Omental fat pad (tissue), 4 donors: ENCODE data around the gene SP2. TPM values are rescaled to one million over a fixed set of nuclear protein-coding genes. Genes with fewer than 3 reads are reported as not detected.
A peak's percentile ranks its signal among the peaks of the same experiment; 100 is the strongest.

Experiments used
- ATAC-seq: fragments of 150-250 bp; one replicate; pipeline ENCODE4 v1.9.1; 2016; ENCODE audit warnings: mild to moderate bottlenecking, moderate library complexity; ENCODE audit not compliant: low FRiP score
- DNase-seq: peaks from one replicate; pipeline ENCODE4 v3.0.0-alpha.2; 2019; ENCODE audit warnings: low spot score
- total RNA-seq, 4 donors: library from RNA; depleted of rRNA; stranded (reverse); fragments of >200 nt; gene quantifications; one replicate each; pipeline ENCODE4 v1.1.0, GENCODE V29; 2016
- TF ChIP-seq, protein P1 (sequence below), 3 donors: fragments of 450-650 bp; IDR thresholded peaks; one replicate each; pipeline ENCODE4 v1.5.1; 2016 to 2017; ENCODE audit warnings: antibody characterized with exemption in 3 of 3, mild to moderate bottlenecking in 3 of 3, moderate library complexity in 2 of 3

The SP2 gene
- total RNA-seq, 4 donors from 2014 or later = 2.9 to 8.5 (median 6.9) TPM

DNA sequence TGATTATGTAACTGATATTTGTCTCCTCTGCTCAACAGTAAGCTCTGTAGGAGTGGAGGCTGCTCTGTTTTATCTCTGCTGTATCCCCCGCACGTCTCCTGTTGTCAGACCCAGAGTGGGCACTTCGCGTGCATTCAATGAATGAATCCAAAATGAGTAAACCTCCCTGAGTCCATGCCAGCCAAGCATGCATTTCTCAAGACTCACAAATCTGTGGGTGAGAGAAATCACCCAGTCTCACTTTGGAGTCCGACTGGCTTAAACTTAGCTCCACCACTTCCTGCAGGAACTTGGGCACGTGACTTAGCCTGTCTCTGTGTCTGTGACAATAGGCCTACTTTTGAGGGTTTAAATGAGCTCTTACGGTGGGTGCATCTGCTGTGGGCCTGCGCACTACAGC, 49.0 kb downstream of the SP2 start:
- peak; percentile 64 for ATAC-seq
- peak; percentile 45 for DNase-seq
- TF ChIP-seq, protein P1, sequence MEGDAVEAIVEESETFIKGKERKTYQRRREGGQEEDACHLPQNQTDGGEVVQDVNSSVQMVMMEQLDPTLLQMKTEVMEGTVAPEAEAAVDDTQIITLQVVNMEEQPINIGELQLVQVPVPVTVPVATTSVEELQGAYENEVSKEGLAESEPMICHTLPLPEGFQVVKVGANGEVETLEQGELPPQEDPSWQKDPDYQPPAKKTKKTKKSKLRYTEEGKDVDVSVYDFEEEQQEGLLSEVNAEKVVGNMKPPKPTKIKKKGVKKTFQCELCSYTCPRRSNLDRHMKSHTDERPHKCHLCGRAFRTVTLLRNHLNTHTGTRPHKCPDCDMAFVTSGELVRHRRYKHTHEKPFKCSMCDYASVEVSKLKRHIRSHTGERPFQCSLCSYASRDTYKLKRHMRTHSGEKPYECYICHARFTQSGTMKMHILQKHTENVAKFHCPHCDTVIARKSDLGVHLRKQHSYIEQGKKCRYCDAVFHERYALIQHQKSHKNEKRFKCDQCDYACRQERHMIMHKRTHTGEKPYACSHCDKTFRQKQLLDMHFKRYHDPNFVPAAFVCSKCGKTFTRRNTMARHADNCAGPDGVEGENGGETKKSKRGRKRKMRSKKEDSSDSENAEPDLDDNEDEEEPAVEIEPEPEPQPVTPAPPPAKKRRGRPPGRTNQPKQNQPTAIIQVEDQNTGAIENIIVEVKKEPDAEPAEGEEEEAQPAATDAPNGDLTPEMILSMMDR (IDR thresholded peaks at IDR 0.05) = no peak

DNA sequence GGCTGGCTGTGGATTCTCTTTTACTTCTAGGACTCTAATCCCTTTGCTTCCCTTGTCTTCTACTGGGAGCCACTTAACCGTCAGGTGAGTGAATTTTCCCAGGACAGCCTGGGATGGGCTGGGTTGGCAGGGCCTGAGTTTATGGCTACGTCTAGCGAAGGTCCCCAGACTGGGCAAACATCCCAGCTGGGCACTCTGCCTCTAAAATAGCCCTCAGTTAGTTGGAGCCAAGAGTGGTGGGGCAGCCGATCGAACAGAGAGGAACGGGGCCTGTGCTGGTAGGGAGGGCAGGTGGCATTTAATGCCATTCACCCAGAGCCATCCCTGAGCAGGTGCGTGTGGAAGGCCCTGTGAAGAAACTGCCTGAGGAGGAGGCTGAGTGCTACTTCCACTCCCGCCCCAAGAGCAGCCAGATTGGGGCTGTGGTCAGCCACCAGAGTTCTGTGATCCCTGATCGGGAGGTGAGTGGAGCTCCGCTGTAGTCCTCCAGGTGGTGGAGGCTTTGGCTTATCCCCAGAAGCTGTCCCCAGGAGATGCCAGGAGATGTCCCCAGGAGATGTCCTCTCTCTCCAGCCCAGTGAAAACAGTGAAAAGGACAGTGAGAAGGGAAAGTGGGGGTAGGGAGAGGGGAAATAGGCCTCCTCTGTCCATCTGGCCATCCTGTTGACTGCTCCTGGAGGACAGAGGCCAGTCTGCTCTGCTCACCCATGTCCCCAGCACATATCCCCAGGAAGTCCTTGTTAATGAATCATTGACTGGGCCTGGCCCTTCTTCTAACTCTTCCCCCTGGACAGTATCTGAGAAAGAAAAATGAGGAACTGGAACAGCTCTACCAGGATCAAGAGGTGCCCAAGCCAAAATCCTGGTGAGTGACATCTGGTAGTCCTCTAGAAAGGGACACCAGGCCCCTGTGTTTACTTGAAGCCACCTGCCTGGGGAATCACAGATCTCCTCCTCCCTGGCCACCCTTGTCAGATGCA, 49.8 kb downstream of the SP2 start:
- TF ChIP-seq, protein P1 (IDR thresholded peaks at IDR 0.05) = no peak
- ATAC-seq (no peak), DNase-seq (no peak)

DNA sequence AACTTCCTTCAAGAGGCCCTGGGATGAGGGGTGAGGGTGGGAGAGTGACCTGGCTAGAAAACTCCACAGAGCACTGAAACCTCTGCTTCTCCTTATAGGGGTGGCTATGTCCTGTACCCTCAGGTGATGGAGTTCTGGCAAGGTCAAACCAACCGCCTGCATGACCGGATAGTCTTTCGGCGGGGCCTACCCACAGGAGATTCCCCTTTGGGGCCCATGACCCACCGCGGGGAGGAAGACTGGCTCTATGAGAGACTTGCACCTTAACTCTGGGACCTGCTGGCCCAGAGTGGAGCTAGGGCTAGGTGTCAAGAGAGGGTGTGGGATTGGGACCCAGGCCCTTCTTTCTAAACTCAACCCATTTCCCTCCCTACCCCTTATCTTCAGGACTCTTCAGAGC, 50.5 kb downstream of the SP2 start:
- TF ChIP-seq, protein P1 (IDR thresholded peaks at IDR 0.05) = no peak
- ATAC-seq (no peak), DNase-seq (no peak)

- DNase-seq (peak; percentile 83), ATAC-seq (peak; percentile 64)
- TF ChIP-seq, protein P1 (IDR thresholded peaks at IDR 0.05) = peak in 1 of 3 donors; percentile 5
Observed at GRCh38 chr17:47946929-47947397, 50.9 kb downstream of the SP2 start.

GRCh38 chr17:47948706-47949196, 52.7 kb downstream of the SP2 start:
- no peak for ATAC-seq
- DNase-seq = no peak
- TF ChIP-seq, protein P1 (IDR thresholded peaks at IDR 0.05) = no peak

- DNase-seq (peak; percentile 89), ATAC-seq (peak; percentile 60)
- TF ChIP-seq, protein P1 (IDR thresholded peaks at IDR 0.05) = peak in 1 of 3 donors; percentile 76
Observed at GRCh38 chr17:47949197-47949759, 53.2 kb downstream of the SP2 start.
